Astrocyte (in vitro differentiated cells and primary cell): Measurements from ENCODE around the gene HEXIM2.

Experiments used
- EZH2 ChIP-seq: IDR thresholded peaks from 2 replicates; pipeline ENCODE4 v1.6.1; 2012; ENCODE audit warnings: mild to moderate bottlenecking, low read length, inconsistent platforms; ENCODE audit not compliant: insufficient read depth
- TF ChIP-seq, protein P1 (sequence below): IDR thresholded peaks from 2 replicates; pipeline ENCODE4 v1.5.1; 2011; ENCODE audit warnings: low read depth, mild to moderate bottlenecking, inconsistent platforms, low read length, moderate library complexity; ENCODE audit not compliant: insufficient read depth

- TF ChIP-seq, protein P1, sequence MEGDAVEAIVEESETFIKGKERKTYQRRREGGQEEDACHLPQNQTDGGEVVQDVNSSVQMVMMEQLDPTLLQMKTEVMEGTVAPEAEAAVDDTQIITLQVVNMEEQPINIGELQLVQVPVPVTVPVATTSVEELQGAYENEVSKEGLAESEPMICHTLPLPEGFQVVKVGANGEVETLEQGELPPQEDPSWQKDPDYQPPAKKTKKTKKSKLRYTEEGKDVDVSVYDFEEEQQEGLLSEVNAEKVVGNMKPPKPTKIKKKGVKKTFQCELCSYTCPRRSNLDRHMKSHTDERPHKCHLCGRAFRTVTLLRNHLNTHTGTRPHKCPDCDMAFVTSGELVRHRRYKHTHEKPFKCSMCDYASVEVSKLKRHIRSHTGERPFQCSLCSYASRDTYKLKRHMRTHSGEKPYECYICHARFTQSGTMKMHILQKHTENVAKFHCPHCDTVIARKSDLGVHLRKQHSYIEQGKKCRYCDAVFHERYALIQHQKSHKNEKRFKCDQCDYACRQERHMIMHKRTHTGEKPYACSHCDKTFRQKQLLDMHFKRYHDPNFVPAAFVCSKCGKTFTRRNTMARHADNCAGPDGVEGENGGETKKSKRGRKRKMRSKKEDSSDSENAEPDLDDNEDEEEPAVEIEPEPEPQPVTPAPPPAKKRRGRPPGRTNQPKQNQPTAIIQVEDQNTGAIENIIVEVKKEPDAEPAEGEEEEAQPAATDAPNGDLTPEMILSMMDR: peak; percentile 54
- TF ChIP-seq EZH2: no peak
Observed at GRCh38 chr17:45132572-45133463, 28.9 kb upstream of the HEXIM2 start.
